H9 (cell line): ENCODE data around the gene BICDL2. TPM values are rescaled to one million over a fixed set of nuclear protein-coding genes. Genes with fewer than 3 reads are reported as not detected.

Source experiments
- DNase-seq: peaks from one replicate; pipeline ENCODE4 v3.0.0-alpha.2; 2017
- H2AFZ ChIP-seq: one replicate; pipeline ENCODE4 v1.6.1; 2013; ENCODE audit warnings: mild to moderate bottlenecking, low read length, control low read depth, moderate library complexity
- H2AK5ac ChIP-seq: 2 replicates; pipeline ENCODE4 v1.6.1; 2013; ENCODE audit warnings: low read length, control low read depth, mixed read lengths; ENCODE audit not compliant: insufficient read length
- H2BK120ac ChIP-seq: one replicate; pipeline ENCODE4 v1.6.1; 2013; ENCODE audit warnings: low read depth, mild to moderate bottlenecking, low read length, control low read depth, inconsistent platforms; ENCODE audit not compliant: poor library complexity, severe bottlenecking
- H2BK12ac ChIP-seq: 2 replicates; pipeline ENCODE4 v1.6.1; 2013; ENCODE audit warnings: low read length, control low read depth, mixed read lengths, low read depth; ENCODE audit not compliant: insufficient read length
- H2BK15ac ChIP-seq: 2 replicates; pipeline ENCODE4 v1.6.1; 2013; ENCODE audit warnings: low read depth, low read length, control low read depth
- H2BK20ac ChIP-seq: one replicate; pipeline ENCODE4 v1.6.1; 2013; ENCODE audit warnings: low read depth, mild to moderate bottlenecking, low read length, control low read depth, inconsistent platforms; ENCODE audit not compliant: poor library complexity, severe bottlenecking
- H2BK5ac ChIP-seq: 2 replicates; pipeline ENCODE4 v1.6.1; 2013; ENCODE audit warnings: low read length, control low read depth, mixed read lengths; ENCODE audit not compliant: insufficient read length
- H3K14ac ChIP-seq: 2 replicates; pipeline ENCODE4 v1.6.1; 2013; ENCODE audit warnings: low read length, control low read depth; ENCODE audit not compliant: insufficient read depth
- H3K18ac ChIP-seq: 2 replicates; pipeline ENCODE4 v1.6.1; 2013; ENCODE audit warnings: low read depth, mild to moderate bottlenecking, mixed read lengths, low read length, control low read depth; ENCODE audit not compliant: insufficient read length
- H3K23ac ChIP-seq: 2 replicates; pipeline ENCODE4 v1.6.1; 2013; ENCODE audit warnings: low read length, control low read depth, mixed read lengths, low read depth; ENCODE audit not compliant: insufficient read length
- H3K23me2 ChIP-seq: 2 replicates; pipeline ENCODE4 v1.6.1; 2013; ENCODE audit warnings: low read depth, mild to moderate bottlenecking, mixed read lengths, low read length, control low read depth; ENCODE audit not compliant: insufficient read length, poor library complexity, severe bottlenecking
- H3K27ac ChIP-seq: 2 replicates; pipeline ENCODE4 v1.5.1; 2013; ENCODE audit warnings: low read length, control low read depth, mixed read lengths, low read depth; ENCODE audit not compliant: insufficient read length
- H3K27me3 ChIP-seq: 2 replicates; pipeline ENCODE4 v1.6.1; 2013; ENCODE audit warnings: low read length, control low read depth, inconsistent platforms; ENCODE audit not compliant: insufficient read depth
- H3K4ac ChIP-seq: 2 replicates; pipeline ENCODE4 v1.6.1; 2013; ENCODE audit warnings: low read depth, mild to moderate bottlenecking, control low read depth, inconsistent platforms, low read length, moderate library complexity
- H3K4me1 ChIP-seq: 2 replicates; pipeline ENCODE4 v1.6.1; 2013; ENCODE audit warnings: low read length, control low read depth, inconsistent platforms; ENCODE audit not compliant: insufficient read depth
- H3K4me2 ChIP-seq: 2 replicates; pipeline ENCODE4 v1.6.1; 2013; ENCODE audit warnings: low read length, control low read depth, mixed read lengths; ENCODE audit not compliant: insufficient read length, insufficient read depth
- H3K56ac ChIP-seq: 2 replicates; pipeline ENCODE4 v1.6.1; 2013; ENCODE audit warnings: low read depth, mild to moderate bottlenecking, mixed read lengths, low read length, control low read depth; ENCODE audit not compliant: insufficient read length
- H3K79me1 ChIP-seq: 2 replicates; pipeline ENCODE4 v1.6.1; 2013; ENCODE audit warnings: low read depth, mild to moderate bottlenecking, moderate library complexity, low read length, control low read depth, inconsistent platforms; ENCODE audit not compliant: insufficient read depth, poor library complexity, severe bottlenecking
- H3K79me2 ChIP-seq: 2 replicates; pipeline ENCODE4 v1.6.1; 2013; ENCODE audit warnings: low read length, control low read depth, inconsistent platforms; ENCODE audit not compliant: insufficient read depth
- H3K9ac ChIP-seq: 2 replicates; pipeline ENCODE4 v1.6.1; 2013; ENCODE audit warnings: low read length, control low read depth, mixed read lengths; ENCODE audit not compliant: insufficient read length; ENCODE audit errors: extremely low read depth
- H3K9me3 ChIP-seq: one replicate; pipeline ENCODE4 v1.6.1; 2013; ENCODE audit warnings: low read depth, low read length, inconsistent platforms; ENCODE audit not compliant: control insufficient read depth
- H3T11ph ChIP-seq: one replicate; pipeline ENCODE4 v1.6.1; 2013; ENCODE audit warnings: mild to moderate bottlenecking, low read length, control low read depth, inconsistent platforms
- H4K20me1 ChIP-seq: one replicate; pipeline ENCODE4 v1.6.1; 2013; ENCODE audit not compliant: control insufficient read depth, insufficient read length, insufficient read depth
- H4K5ac ChIP-seq: 2 replicates; pipeline ENCODE4 v1.6.1; 2013; ENCODE audit warnings: low read depth, mild to moderate bottlenecking, mixed read lengths, low read length, control low read depth; ENCODE audit not compliant: insufficient read length
- H4K8ac ChIP-seq: replicated peaks from 2 replicates; pipeline ENCODE4 v1.6.1; 2013; ENCODE audit warnings: low read length, control low read depth, mixed read lengths, low read depth; ENCODE audit not compliant: insufficient read length
- H4K91ac ChIP-seq: 2 replicates; pipeline ENCODE4 v1.6.1; 2013; ENCODE audit warnings: low read depth, mild to moderate bottlenecking, moderate library complexity, mixed read lengths, low read length, control low read depth; ENCODE audit not compliant: insufficient read length
- H3K27ac Mint-ChIP-seq, 3 experiments: 2 replicates in 2 of 3; 3 replicates in 1 of 3; pipeline ENCODE4 v1.8.0; 2020 to 2021; ENCODE audit warnings: mixed read lengths in 3 of 3, mild to moderate bottlenecking in 1 of 3, moderate library complexity in 1 of 3
- H3K27me3 Mint-ChIP-seq: 2 replicates; pipeline ENCODE4 v1.8.0; 2021; ENCODE audit warnings: low read depth, mild to moderate bottlenecking, moderate library complexity, mixed read lengths
- H3K36me3 Mint-ChIP-seq, 3 experiments: 2 replicates in 2 of 3; 3 replicates in 1 of 3; pipeline ENCODE4 v1.8.0; 2020 to 2021; ENCODE audit warnings: low read depth in 3 of 3, mixed read lengths in 3 of 3; ENCODE audit not compliant: insufficient read depth in 1 of 3
- H3K4me1 Mint-ChIP-seq, 2 experiments: 2 replicates each; pipeline ENCODE4 v1.8.0; 2020; ENCODE audit warnings: mixed read lengths in 2 of 2
- H3K4me3 Mint-ChIP-seq, 2 experiments: 2 replicates in 1 of 2; 3 replicates in 1 of 2; pipeline ENCODE4 v1.8.0; 2020 to 2021; ENCODE audit warnings: mild to moderate bottlenecking in 2 of 2, mixed read lengths in 2 of 2, moderate library complexity in 1 of 2
- H3K9me3 Mint-ChIP-seq, 2 experiments: 2 replicates in 1 of 2; 3 replicates in 1 of 2; pipeline ENCODE4 v1.8.0; 2020; ENCODE audit warnings: mild to moderate bottlenecking in 2 of 2, mixed read lengths in 2 of 2, moderate library complexity in 1 of 2
- WGBS: extraction: QIAGEN DNeasy Blood & Tissue Kit; methylation state at CpG from one replicate; pipeline ENCODE4 v1.1.7; 2013; ENCODE audit warnings: missing lambda C conversion rate, low lambda C conversion rate, mixed read lengths; ENCODE audit not compliant: insufficient read length; ENCODE audit errors: extremely low coverage; 5-methylcytosine and 5-hydroxymethylcytosine counted together
- total RNA-seq: library from RNA; stranded (reverse); gene quantifications from 2 replicates; pipeline ENCODE4 v1.2.1, GENCODE V29; 2021
- TF ChIP-seq, protein P1 (sequence below): fragments of 200-600 bp; sonication (generic); conservative IDR thresholded peaks from 3 replicates; pipeline ENCODE4 v1.8.0; 2021; ENCODE audit warnings: antibody characterized with exemption, mild to moderate bottlenecking

The BICDL2 gene
- total RNA-seq, 1 experiment from 2014 or later, result 13.5 TPM

DNA sequence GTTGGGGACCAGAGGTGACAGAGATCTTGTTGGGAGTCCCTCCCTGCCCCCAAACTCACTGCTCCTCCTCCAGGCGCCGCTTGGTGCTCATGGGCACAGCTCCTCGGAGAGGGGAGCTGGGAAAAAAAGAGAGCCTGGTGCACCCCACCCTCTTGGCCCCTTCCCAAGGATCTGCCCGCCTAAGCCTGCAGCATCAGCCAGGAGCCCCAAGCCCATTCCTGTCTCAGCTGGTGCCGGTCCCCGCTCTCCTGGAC is 13.4 kb downstream of the BICDL2 start:
- Histone ChIP-seq H4K91ac (no peak overlapping the region), H3K18ac (no peak overlapping the region), H3K9ac (peak overlapping the region; percentile 21), H3K23me2 (peaks cover 26% of the 10 kb centered on the region), H4K5ac (no peak overlapping the region), H4K8ac (no peak overlapping the region), H2BK15ac (no peak overlapping the region), H4K20me1 (no peaks in the 10 kb centered on the region), H3K9me3 (no peaks in the 10 kb centered on the region), H2BK5ac (no peak overlapping the region), H3K4ac (no peak overlapping the region), H3K56ac (no peak overlapping the region), H3K4me2 (peak overlapping the region; percentile 51), H3K79me2 (no peaks in the 10 kb centered on the region; the same call in 1 of the 2 replicates), H3T11ph (no peak overlapping the region), H3K4me1 (peaks cover 2% of the 10 kb centered on the region; the same call in 1 of the 2 replicates), H2AK5ac (no peak overlapping the region), H2BK120ac (no peak overlapping the region), H3K27me3 (no peaks in the 10 kb centered on the region), H3K79me1 (no peaks in the 10 kb centered on the region), H2BK12ac (no peak overlapping the region), H2AFZ (no peak overlapping the region), H3K14ac (no peak overlapping the region), H2BK20ac (no peak overlapping the region), H3K27ac (no peak overlapping the region), H3K23ac (no peak overlapping the region)
- WGBS, result no CpG with 5 or more reads among the region's 6 CpGs
- H3K27ac Mint-ChIP-seq, result peak overlapping the region; percentile 98 to 100 (median 99); a peak in 5 of 7 replicates
- DNase-seq, result no peak
- H3K9me3 Mint-ChIP-seq, result no peaks in the 10 kb centered on the region; a peak in 2 of 5 replicates
- peaks cover 9% of the 10 kb centered on the region for H3K27me3 Mint-ChIP-seq
- peaks cover 15 to 42% (median 32%) of the 10 kb centered on the region in 3 experiments for H3K36me3 Mint-ChIP-seq
- H3K4me1 Mint-ChIP-seq, result peaks cover 24 to 50% of the 10 kb centered on the region in 2 experiments
- H3K4me3 Mint-ChIP-seq, result peak overlapping the region; percentile 93 to 96
- TF ChIP-seq, protein P1, sequence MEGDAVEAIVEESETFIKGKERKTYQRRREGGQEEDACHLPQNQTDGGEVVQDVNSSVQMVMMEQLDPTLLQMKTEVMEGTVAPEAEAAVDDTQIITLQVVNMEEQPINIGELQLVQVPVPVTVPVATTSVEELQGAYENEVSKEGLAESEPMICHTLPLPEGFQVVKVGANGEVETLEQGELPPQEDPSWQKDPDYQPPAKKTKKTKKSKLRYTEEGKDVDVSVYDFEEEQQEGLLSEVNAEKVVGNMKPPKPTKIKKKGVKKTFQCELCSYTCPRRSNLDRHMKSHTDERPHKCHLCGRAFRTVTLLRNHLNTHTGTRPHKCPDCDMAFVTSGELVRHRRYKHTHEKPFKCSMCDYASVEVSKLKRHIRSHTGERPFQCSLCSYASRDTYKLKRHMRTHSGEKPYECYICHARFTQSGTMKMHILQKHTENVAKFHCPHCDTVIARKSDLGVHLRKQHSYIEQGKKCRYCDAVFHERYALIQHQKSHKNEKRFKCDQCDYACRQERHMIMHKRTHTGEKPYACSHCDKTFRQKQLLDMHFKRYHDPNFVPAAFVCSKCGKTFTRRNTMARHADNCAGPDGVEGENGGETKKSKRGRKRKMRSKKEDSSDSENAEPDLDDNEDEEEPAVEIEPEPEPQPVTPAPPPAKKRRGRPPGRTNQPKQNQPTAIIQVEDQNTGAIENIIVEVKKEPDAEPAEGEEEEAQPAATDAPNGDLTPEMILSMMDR, result no peak
